Astrocyte of the spinal cord (primary cell): Measurements from ENCODE around the gene MAST2.
"Not testable (repeated sequence)": the region's sequence is repeated elsewhere in the genome, so short reads cannot be mapped to it uniquely, and the experiment has no call there.

Experiments
- DNase-seq: peaks from one replicate; pipeline ENCODE4 v3.0.0; 2011; ENCODE audit warnings: low read depth, low spot score
- H3K4me3 ChIP-seq: 2 replicates; pipeline ENCODE4 v1.5.1; 2011; ENCODE audit warnings: low read depth, mild to moderate bottlenecking, low read length, moderate library complexity
- CTCF ChIP-seq: IDR thresholded peaks from 2 replicates; pipeline ENCODE4 v1.5.1; 2012; ENCODE audit warnings: low read depth, mild to moderate bottlenecking, low read length, inconsistent platforms
- in situ Hi-C: cut with HindIII; loops from 2 replicates; pipeline ENCODE4 v1.10.0; 2017; ENCODE audit warnings: low sequenced_read_pairs

MAST2 gene

GRCh38 chr1:45925728-45926287 is 122.4 kb downstream of the MAST2 start:
- in situ Hi-C loops: no loop called here
- H3K4me3 ChIP-seq: no peak overlapping the region
- TF ChIP-seq CTCF: no peak
- no peak for DNase-seq

DNA sequence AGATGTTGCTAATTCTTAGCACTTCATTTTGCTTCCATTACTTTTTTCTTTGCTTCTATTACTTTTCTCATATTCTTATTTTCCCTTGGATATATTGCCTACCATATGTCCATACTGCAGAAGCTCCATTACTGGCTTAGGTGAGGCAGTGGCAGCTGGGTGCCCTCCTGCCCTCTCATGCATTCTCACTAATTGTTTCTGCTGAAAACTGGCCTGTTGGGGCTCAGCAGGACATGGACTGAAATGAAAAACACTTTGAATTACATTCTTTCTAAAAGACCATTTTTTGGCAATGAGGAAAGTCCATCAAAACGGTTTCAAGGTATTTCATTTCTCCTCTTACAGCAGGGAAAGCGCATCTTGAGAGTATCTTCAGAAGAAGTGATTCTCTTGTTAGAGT is 122.9 kb downstream of the MAST2 start:
- no peak for DNase-seq
- TF ChIP-seq CTCF: no peak
- H3K4me3 ChIP-seq: no peak overlapping the region
- in situ Hi-C loops: no loop called here

DNA sequence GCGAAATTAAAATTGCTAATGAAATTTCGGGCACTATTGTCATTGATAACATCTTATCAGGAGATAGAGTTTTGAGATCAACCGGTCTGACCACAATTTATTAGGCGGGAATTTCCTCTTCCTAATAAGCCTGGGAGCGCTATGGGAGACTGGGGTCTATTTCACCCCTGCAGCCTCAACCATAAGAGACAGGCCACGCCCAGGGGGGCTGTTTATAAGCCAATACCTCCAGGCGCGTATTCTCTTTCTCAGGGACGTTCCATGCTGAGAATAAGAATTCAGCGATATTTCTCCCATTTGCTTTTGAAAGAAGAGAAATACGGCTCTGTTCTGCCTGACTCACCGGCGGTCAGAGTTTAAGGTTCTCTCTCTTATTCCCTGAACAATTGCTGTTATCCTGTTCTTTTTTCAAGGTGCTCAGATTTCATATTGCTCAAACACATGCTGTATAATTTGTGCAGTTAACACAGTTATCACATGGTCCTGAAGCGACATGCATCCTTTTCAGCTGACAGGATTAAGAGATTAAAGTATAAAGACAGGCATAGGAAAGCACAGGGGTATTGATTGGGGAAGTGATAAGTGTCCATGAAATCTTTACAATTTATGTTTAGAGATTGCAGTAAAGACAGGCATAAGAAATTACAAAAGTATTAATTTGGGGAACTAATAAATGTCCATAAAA is 124.0 kb downstream of the MAST2 start:
- H3K4me3 ChIP-seq, in situ Hi-C loops, DNase-seq: not testable (repeated sequence)

- no peak for TF ChIP-seq CTCF
- no peak for DNase-seq
- in situ Hi-C loops: no loop called here
- no peak overlapping the region for H3K4me3 ChIP-seq
These were observed 125.2 kb downstream of the MAST2 start for GRCh38 chr1:45928486-45929205.

GRCh38 chr1:45929257-45929687 is 125.9 kb downstream of the MAST2 start:
- in situ Hi-C loops: no loop called here
- peak; percentile 94 for DNase-seq
- TF ChIP-seq CTCF: no peak
- H3K4me3 ChIP-seq: no peak overlapping the region

DNA sequence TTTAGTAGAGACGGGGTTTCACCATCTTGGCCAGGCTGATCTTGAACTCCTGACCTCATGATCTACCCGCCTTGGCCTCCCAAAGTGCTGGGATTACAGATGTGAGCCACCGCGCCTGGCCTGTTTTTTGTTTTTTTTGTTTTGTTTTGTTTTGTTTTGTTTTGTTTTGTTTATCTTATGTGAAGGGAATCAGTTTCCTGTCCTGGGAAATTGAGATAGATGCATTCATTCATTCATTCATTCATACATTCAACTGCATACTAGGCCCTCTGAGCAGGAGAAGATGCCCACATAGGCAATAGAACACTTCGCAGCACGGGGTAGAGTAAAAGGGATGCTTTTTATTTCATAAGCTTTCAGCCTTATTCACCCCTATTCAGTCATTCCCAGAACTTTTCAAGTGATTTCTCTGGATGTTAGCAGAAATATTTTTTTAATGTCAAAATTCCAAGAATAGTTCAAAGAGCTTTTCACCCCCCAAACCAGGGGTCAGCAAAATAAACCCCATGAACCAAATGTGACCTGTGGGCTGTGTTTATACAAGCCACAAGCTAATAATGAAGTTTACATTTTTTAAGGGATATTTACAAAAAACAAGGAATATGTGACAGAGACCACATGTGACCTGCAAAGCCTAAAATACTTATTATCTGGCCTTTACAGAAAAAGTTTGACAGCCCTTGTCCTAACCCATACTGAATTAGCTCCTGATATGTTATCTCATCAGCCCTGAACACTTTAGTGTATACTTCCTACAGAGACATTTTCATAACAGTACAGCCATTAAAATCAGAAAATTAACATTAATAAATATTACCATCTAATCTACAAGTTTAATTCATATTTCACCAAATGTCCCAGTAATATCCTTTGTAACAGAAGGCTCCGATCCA is 127.1 kb downstream of the MAST2 start:
- no peak overlapping the region for H3K4me3 ChIP-seq
- no peak for DNase-seq
- TF ChIP-seq CTCF: no peak
- in situ Hi-C loops: no loop called here

DNA sequence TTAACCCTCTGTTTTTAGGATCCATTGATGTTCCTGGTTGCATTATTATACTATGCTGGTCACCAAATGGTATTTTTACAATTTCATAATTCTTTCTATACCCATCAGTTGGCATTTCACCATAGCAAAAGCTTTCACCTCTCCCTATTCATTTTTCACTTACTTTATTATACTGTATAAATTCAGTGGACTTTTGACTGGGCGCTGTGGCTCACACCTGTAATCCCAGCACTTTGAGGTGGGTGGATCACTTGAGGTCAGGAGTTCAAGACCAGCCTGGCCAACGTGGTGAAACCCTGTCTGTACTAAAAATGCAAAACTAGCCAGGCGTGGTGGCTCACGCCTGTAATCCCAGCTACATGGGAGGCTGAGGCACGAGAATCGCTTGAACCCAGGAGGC is 128.8 kb downstream of the MAST2 start:
- in situ Hi-C loops, H3K4me3 ChIP-seq: not testable (repeated sequence)

More for the DNA sequence above, 128.8 kb downstream of the MAST2 start:
- DNase-seq: not testable (repeated sequence)
